ENCODE measurements around the gene PORCN. TPM values are rescaled to one million over a fixed set of nuclear protein-coding genes. Genes with fewer than 3 reads are reported as not detected.

PORCN gene
- total and polyA plus RNA-seq, 2 of the 13 experiments (the other 11 are each of a cell fraction or from before 2014, with no cell fraction given) = 3.9 to 5.8 TPM

- no peak for TF ChIP-seq NFAT5 (CRISPR knock-in tag; IDR thresholded peaks at IDR 0.05)
- TF ChIP-seq ELF4 (CRISPR knock-in tag; IDR thresholded peaks at IDR 0.05; ENCODE audit: borderline replicate concordance) = no peak
- no peak for TF ChIP-seq ZNF75D (CRISPR knock-in tag; IDR thresholded peaks at IDR 0.05; ENCODE audit: borderline replicate concordance)
- no peak for TF ChIP-seq SYNCRIP (IDR thresholded peaks at IDR 0.05; ENCODE audit: insufficient read depth, low read depth, low read length)
- TF ChIP-seq PHF8 (CRISPR knock-in tag; IDR thresholded peaks at IDR 0.05) = no peak
- no peak for TF ChIP-seq BHLHE40 (IDR thresholded peaks at IDR 0.05; ENCODE audit: low read length)
- no peak for TF ChIP-seq ZNF383 (CRISPR knock-in tag; IDR thresholded peaks at IDR 0.05; ENCODE audit: borderline replicate concordance)
Measured at GRCh38 chrX:48476919-48477318, 31.9 kb upstream of the PORCN start (continued).

Data from HepG2 (cell line).